ENCODE data around the gene POMP. TPM values are rescaled to one million over a fixed set of nuclear protein-coding genes. Genes with fewer than 3 reads are reported as not detected.

POMP gene
- polyA plus RNA-seq, 1 of the 3 experiments (the other 2 are of a cell fraction), result 37.1 TPM

GRCh38 chr13:28666897-28667488 lies 8.1 kb downstream of the POMP start:
- H3K27ac ChIP-seq (ENCODE audit: low read depth in 2 of 2, low read length in 1 of 2), result no peak overlapping the region
- 88% methylated on average over 9 of the region's 9 CpGs for WGBS (ENCODE audit: low lambda C conversion rate)
- H3K9ac ChIP-seq, result no peak overlapping the region
- TF ChIP-seq NRF1 (IDR thresholded peaks at IDR 0.05; ENCODE audit: low read depth, low read length) (no peak), CHD2 (IDR thresholded peaks at IDR 0.05; ENCODE audit: low read length, partially characterized antibody) (no peak), FOXJ3 (CRISPR knock-in tag; IDR thresholded peaks at IDR 0.05) (no peak), TEAD4 (IDR thresholded peaks at IDR 0.05; ENCODE audit: borderline replicate concordance, insufficient read depth) (no peak), TAF1 (IDR thresholded peaks at IDR 0.05; ENCODE audit: borderline replicate concordance, low read depth, low read length) (no peak), TCF12 (IDR thresholded peaks at IDR 0.05) (no peak), POLR2AphosphoS5 (IDR thresholded peaks at IDR 0.05; ENCODE audit: low read depth, low read length) (no peak), ELF1 (IDR thresholded peaks at IDR 0.05) (no peak), IRF3 (IDR thresholded peaks at IDR 0.05; ENCODE audit: low read depth, low read length) (no peak), USF2 (IDR thresholded peaks at IDR 0.05; ENCODE audit: borderline replicate concordance, low read depth, low read length) (no peak), RXRA (IDR thresholded peaks at IDR 0.05; ENCODE audit: borderline replicate concordance, low read depth) (no peak), RFX5 (IDR thresholded peaks at IDR 0.05; ENCODE audit: low read length) (no peak), GATA2 (CRISPR knock-in tag; IDR thresholded peaks at IDR 0.05) (no peak)
- H2AFZ ChIP-seq (ENCODE audit: low read depth), result no peak overlapping the region
- no peaks in the 10 kb centered on the region; a peak in 1 of 4 replicates for H3K4me1 ChIP-seq (ENCODE audit: control insufficient read depth in 1 of 2, insufficient read depth in 2 of 2, low read depth in 1 of 2, low read length in 1 of 2)
- no peak overlapping the region for H3K4me2 ChIP-seq
- H3K9me2 ChIP-seq, result no peaks in the 10 kb centered on the region
- H4K20me1 ChIP-seq (ENCODE audit: insufficient read depth), result peaks cover 22% of the 10 kb centered on the region
- no peaks in the 10 kb centered on the region for H3K9me3 ChIP-seq
- H3K36me3 ChIP-seq (replicated peaks in 1 of 2; ENCODE audit: control insufficient read depth in 1 of 2, insufficient read depth in 2 of 2, low read length in 1 of 2), result peaks cover 92 to 93% of the 10 kb centered on the region in 2 experiments
- DNase-seq, result no peak
- no peak overlapping the region for H3K4me3 ChIP-seq (ENCODE audit: low read depth in 2 of 2, low read length in 1 of 2)
- POLR2A ChIA-PET, result no interaction called here
- no peaks in the 10 kb centered on the region for H3K27me3 ChIP-seq (ENCODE audit: insufficient read depth)
- peaks cover 34% of the 10 kb centered on the region for H3K79me2 ChIP-seq (ENCODE audit: insufficient read depth)
- no peaks in the 10 kb centered on the region for H3F3A ChIP-seq (replicated peaks; ENCODE audit: insufficient read depth)
- CTCF ChIA-PET, result no interaction called here

GRCh38 chr13:28671126-28671792 lies 12.3 kb downstream of the POMP start:
- ChIA-PET POLR2A (no interaction called here), CTCF (no interaction called here)
- Histone ChIP-seq H3K36me3 (replicated peaks in 1 of 2; ENCODE audit: control insufficient read depth in 1 of 2, insufficient read depth in 2 of 2, low read length in 1 of 2) (peaks cover 80 to 81% of the 10 kb centered on the region in 2 experiments), H3F3A (replicated peaks; ENCODE audit: insufficient read depth) (peaks cover 3% of the 10 kb centered on the region), H3K9ac (no peak overlapping the region), H3K4me1 (ENCODE audit: control insufficient read depth in 1 of 2, insufficient read depth in 2 of 2, low read depth in 1 of 2, low read length in 1 of 2) (no peaks in the 10 kb centered on the region), H3K9me3 (no peaks in the 10 kb centered on the region), H4K20me1 (ENCODE audit: insufficient read depth) (peaks cover 6% of the 10 kb centered on the region; the same call in 1 of the 2 replicates), H3K79me2 (ENCODE audit: insufficient read depth) (peaks cover 5% of the 10 kb centered on the region; the same call in 1 of the 2 replicates), H3K27me3 (ENCODE audit: insufficient read depth) (no peaks in the 10 kb centered on the region), H3K27ac (ENCODE audit: low read depth in 2 of 2, low read length in 1 of 2) (no peak overlapping the region), H3K4me2 (no peak overlapping the region), H2AFZ (ENCODE audit: low read depth) (no peak overlapping the region), H3K9me2 (no peaks in the 10 kb centered on the region), H3K4me3 (ENCODE audit: low read depth in 2 of 2, low read length in 1 of 2) (no peak overlapping the region)
- DNase-seq, result no peak
- TF ChIP-seq IRF3 (IDR thresholded peaks at IDR 0.05; ENCODE audit: low read depth, low read length), result no peak
- no peak for TF ChIP-seq MXI1 (IDR thresholded peaks at IDR 0.05; ENCODE audit: low read depth, low read length)
- TF ChIP-seq NFIC (IDR thresholded peaks at IDR 0.05; ENCODE audit: borderline replicate concordance), result no peak
- TF ChIP-seq ELF1 (IDR thresholded peaks at IDR 0.05), result no peak
- no peak for TF ChIP-seq MAX (IDR thresholded peaks at IDR 0.05; ENCODE audit: low read depth)
- no peak for TF ChIP-seq GATA2 (CRISPR knock-in tag; IDR thresholded peaks at IDR 0.05)
- no peak for TF ChIP-seq USF1 (IDR thresholded peaks at IDR 0.05; ENCODE audit: borderline replicate concordance, low read depth)
- TF ChIP-seq POLR2AphosphoS5 (IDR thresholded peaks at IDR 0.05; ENCODE audit: low read depth, low read length), result no peak
- TF ChIP-seq NRF1 (IDR thresholded peaks at IDR 0.05; ENCODE audit: low read depth, low read length), result no peak
- no peak for TF ChIP-seq MEF2A (IDR thresholded peaks at IDR 0.05; ENCODE audit: borderline replicate concordance, low read depth)
- TF ChIP-seq USF2 (IDR thresholded peaks at IDR 0.05; ENCODE audit: borderline replicate concordance, low read depth, low read length), result no peak
- no peak for TF ChIP-seq GABPA (IDR thresholded peaks at IDR 0.05; ENCODE audit: low read depth)
- no peak for TF ChIP-seq EZH2phosphoT487 (IDR thresholded peaks at IDR 0.05; ENCODE audit: borderline replicate concordance, low read depth)
- no peak for TF ChIP-seq YY1 (IDR thresholded peaks at IDR 0.05; ENCODE audit: low read depth)
- no peak for TF ChIP-seq RAD21 (IDR thresholded peaks at IDR 0.05; ENCODE audit: low read length)

Data from SK-N-SH (cell line).